Tibial nerve (tissue), 3 donors: ENCODE results near the gene TATDN2.

ENCODE experiments used
- CTCF ChIP-seq, 5 experiments: fragments of 200-600 bp in 3 of 5; fragments of 450-650 bp in 2 of 5; sonication (generic) in 3 of 5; IDR thresholded peaks; one replicate each; pipeline ENCODE4 v1.5.1; 2016 to 2019; ENCODE audit warnings: antibody characterized with exemption in 5 of 5, mild to moderate bottlenecking in 3 of 5, moderate library complexity in 2 of 5
- POLR2A ChIP-seq, 2 donors: fragments of 450-650 bp; IDR thresholded peaks; one replicate each; pipeline ENCODE4 v1.6.1; 2017; ENCODE audit warnings: antibody characterized with exemption in 2 of 2, mild to moderate bottlenecking in 2 of 2, moderate library complexity in 2 of 2

GRCh38 chr3:10232137-10232536 is 16.1 kb upstream of the TATDN2 start:
- TF ChIP-seq CTCF (IDR thresholded peaks at IDR 0.05) (no peak), POLR2A (IDR thresholded peaks at IDR 0.05) (no peak)
